Activated B cell treated with CpG ODN at 0.5 μM for 24 hours (primary cell): ENCODE measurements around the gene ODF4. TPM values are rescaled to one million over a fixed set of nuclear protein-coding genes. Genes with fewer than 3 reads are reported as not detected.
"Not testable (repeated sequence)": the region's sequence is repeated elsewhere in the genome, so short reads cannot be mapped to it uniquely, and the experiment has no call there.

Source experiments
- ATAC-seq: fragments of 200-7000 bp; cut with Tn5 transposase; one replicate; pipeline ENCODE4 v1.10.0; 2021; ENCODE audit warnings: low read depth, mild to moderate bottlenecking, moderate library complexity
- CTCF ChIA-PET: fragments of 350-600 bp; sonication (Branson Sonifier 250); formaldehyde crosslinking; loops from one replicate; lab custom pipeline; 2021; ENCODE audit warnings: antibody characterized with exemption; lab: Charles Lee
- POLR2A ChIA-PET: fragments of 350-600 bp; sonication (Branson Sonifier 250); formaldehyde crosslinking; loops from one replicate; lab custom pipeline; 2021; ENCODE audit warnings: antibody characterized with exemption; lab: Charles Lee
- DNase-seq: peaks from one replicate; pipeline ENCODE4 v3.0.0; 2022
- H3K27ac Mint-ChIP-seq: one replicate; pipeline ENCODE4 v1.8.0; 2020; ENCODE audit warnings: mixed read lengths
- H3K27me3 Mint-ChIP-seq: one replicate; pipeline ENCODE4 v1.8.0; 2021; ENCODE audit warnings: mixed read lengths
- H3K36me3 Mint-ChIP-seq: one replicate; pipeline ENCODE4 v1.8.0; 2021; ENCODE audit warnings: low read depth, mixed read lengths
- H3K4me1 Mint-ChIP-seq: one replicate; pipeline ENCODE4 v1.8.0; 2021; ENCODE audit warnings: mixed read lengths
- H3K4me3 Mint-ChIP-seq: one replicate; pipeline ENCODE4 v1.8.0; 2020; ENCODE audit warnings: mild to moderate bottlenecking, mixed read lengths
- H3K9me3 Mint-ChIP-seq: one replicate; pipeline ENCODE4 v1.8.0; 2020; ENCODE audit warnings: mixed read lengths
- intact Hi-C: fragments of 100-400 bp; cut with micrococcal nuclease; formaldehyde crosslinking; loops from one replicate; pipeline ENCODE4 v1.15.1; 2024
- total RNA-seq: library from RNA; stranded (reverse); gene quantifications from 2 replicates; pipeline ENCODE4 v1.2.3, GENCODE V29; 2022
- TF ChIP-seq, protein P1 (sequence below): fragments of 200-600 bp; IDR thresholded peaks from one replicate; pipeline ENCODE4 v1.8.0; 2022; ENCODE audit warnings: antibody characterized with exemption, mild to moderate bottlenecking

ODF4 gene
- total RNA-seq, 1 donor from 2014 or later = not detected

DNA sequence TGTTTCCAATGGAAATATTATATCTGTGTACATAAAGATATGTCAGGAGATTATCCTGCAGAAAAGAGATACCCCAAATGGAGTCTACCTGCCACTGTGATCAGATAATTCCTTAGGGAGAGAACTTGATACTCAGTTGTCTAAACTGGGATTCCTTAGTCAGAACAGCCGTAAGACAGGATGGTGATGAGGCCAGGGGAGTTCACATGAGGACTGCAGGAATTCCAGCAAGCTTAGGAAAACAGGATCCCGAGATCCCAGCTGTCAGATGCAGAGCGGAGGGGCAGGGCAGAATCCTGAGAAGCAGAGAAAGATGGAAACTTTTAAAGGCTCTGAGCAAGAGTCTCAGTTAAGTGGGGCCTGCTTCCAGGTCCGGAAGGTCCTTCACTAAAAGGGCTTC lies 32.1 kb downstream of the ODF4 start:
- TF ChIP-seq, protein P1, sequence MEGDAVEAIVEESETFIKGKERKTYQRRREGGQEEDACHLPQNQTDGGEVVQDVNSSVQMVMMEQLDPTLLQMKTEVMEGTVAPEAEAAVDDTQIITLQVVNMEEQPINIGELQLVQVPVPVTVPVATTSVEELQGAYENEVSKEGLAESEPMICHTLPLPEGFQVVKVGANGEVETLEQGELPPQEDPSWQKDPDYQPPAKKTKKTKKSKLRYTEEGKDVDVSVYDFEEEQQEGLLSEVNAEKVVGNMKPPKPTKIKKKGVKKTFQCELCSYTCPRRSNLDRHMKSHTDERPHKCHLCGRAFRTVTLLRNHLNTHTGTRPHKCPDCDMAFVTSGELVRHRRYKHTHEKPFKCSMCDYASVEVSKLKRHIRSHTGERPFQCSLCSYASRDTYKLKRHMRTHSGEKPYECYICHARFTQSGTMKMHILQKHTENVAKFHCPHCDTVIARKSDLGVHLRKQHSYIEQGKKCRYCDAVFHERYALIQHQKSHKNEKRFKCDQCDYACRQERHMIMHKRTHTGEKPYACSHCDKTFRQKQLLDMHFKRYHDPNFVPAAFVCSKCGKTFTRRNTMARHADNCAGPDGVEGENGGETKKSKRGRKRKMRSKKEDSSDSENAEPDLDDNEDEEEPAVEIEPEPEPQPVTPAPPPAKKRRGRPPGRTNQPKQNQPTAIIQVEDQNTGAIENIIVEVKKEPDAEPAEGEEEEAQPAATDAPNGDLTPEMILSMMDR = no peak
- Mint-ChIP-seq H3K27ac (no peak overlapping the region), H3K4me1 (peaks cover 28% of the 10 kb centered on the region), H3K4me3 (no peak overlapping the region), H3K9me3 (no peaks in the 10 kb centered on the region), H3K27me3 (no peaks in the 10 kb centered on the region), H3K36me3 (peaks cover 35% of the 10 kb centered on the region)
- ChIA-PET CTCF (no interaction called here), POLR2A (interaction anchor here (0.6 kb wide), 1 partner anchor 947 kb away, joined by 6 read pairs; no protein-coding TSS in a partner anchor)
- intact Hi-C loops = no loop called here
- DNase-seq (no peak), ATAC-seq (no peak)

DNA sequence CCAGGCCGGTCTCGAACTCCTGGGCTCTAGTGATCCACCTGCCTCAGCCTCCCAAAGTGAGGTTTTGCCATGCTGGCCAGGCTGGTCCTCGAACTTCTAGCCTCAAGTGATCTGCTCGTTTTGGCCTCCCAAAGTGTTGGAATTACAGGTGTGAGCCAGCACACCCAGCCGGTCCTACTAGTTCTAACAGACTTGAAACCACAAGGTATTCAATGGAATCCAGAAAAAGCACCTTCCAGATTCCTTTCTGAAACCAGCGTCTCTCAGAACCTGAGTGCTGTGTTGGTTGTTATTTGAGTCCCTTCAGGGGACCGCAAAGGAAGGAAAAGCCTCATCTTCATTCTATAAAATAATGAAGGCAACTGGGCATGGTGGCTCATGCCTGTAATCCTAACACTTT lies 32.8 kb downstream of the ODF4 start:
- H3K27me3 Mint-ChIP-seq = no peaks in the 10 kb centered on the region
- DNase-seq (no peak), ATAC-seq (no peak)
- TF ChIP-seq, protein P1 = no peak
- ChIA-PET CTCF (no interaction called here), POLR2A (no interaction called here)
- intact Hi-C loops = no loop called here
- H3K9me3 Mint-ChIP-seq = no peaks in the 10 kb centered on the region
- no peak overlapping the region for H3K4me3 Mint-ChIP-seq
- peaks cover 34% of the 10 kb centered on the region for H3K4me1 Mint-ChIP-seq
- H3K36me3 Mint-ChIP-seq = peaks cover 41% of the 10 kb centered on the region
- H3K27ac Mint-ChIP-seq = no peak overlapping the region

DNA sequence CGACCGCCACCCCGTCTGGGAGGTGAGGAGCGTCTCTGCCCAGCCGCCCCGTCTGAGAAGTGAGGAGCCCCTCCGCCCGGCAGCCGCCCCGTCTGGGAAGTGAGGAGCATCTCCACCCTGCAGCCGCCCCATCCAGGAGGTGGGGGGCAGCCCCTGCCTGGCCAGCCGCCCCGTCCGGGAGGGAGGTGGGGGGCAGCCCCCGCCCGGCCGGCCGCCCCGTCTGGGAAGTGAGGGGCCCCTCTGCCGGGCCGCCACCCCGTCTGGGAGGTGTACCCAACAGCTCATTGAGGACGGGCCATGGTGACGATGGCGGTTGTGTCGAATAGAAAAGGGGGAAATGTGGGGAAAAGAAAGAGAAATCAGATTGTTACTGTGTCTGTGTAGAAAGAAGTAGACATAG lies 34.2 kb downstream of the ODF4 start:
- Mint-ChIP-seq H3K36me3 (peaks cover 54% of the 10 kb centered on the region), H3K4me1 (peaks cover 40% of the 10 kb centered on the region)
- H3K9me3 Mint-ChIP-seq, DNase-seq, H3K27ac Mint-ChIP-seq, H3K4me3 Mint-ChIP-seq, intact Hi-C loops, H3K27me3 Mint-ChIP-seq, ATAC-seq, CTCF ChIA-PET, POLR2A ChIA-PET: not testable (repeated sequence)

DNA sequence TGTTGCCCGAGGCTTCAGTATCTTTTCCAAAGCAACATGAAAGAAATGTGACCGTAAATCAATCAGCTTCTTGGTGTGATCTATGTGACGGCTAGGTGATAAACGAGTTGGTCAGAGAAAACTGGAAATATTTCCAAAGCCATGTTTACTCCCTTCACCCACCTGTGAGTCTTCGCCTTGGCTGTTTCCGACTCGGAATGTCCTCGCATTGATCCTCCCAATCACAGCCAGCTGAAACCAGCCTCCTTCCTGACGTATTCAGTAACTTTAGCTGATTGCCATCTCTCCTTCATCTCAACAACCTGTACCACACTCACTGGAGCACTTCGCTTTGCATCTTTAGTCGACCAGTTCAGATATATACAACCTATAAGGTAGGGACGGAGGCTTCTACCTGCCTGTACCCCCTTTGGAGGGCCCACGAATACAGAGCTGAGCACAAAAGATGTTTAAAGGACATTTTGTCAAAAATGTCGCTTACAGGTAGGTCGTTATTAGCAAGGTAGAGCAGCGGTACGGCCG lies 36.2 kb downstream of the ODF4 start:
- Mint-ChIP-seq H3K36me3 (peaks cover 59% of the 10 kb centered on the region), H3K27me3 (no peaks in the 10 kb centered on the region), H3K27ac (peak overlapping the region; percentile 80), H3K4me1 (peaks cover 47% of the 10 kb centered on the region), H3K4me3 (peak overlapping the region; percentile 90), H3K9me3 (no peaks in the 10 kb centered on the region)
- TF ChIP-seq, protein P1 = no peak
- POLR2A ChIA-PET = interaction anchor here (0.6 to 1.5 kb wide), 10 partner anchors 13 to 371 kb away, joined by 3 to 9 read pairs (median 4); partner anchors contain the start of genes NDEL1 and SLC25A35
- intact Hi-C loops = no loop called here
- DNase-seq = no peak
- CTCF ChIA-PET = interaction anchor here (0.9 to 1.7 kb wide), 2 partner anchors 257 to 410 kb away, joined by 3 to 4 read pairs; no protein-coding TSS in a partner anchor
- ATAC-seq = no peak

DNA sequence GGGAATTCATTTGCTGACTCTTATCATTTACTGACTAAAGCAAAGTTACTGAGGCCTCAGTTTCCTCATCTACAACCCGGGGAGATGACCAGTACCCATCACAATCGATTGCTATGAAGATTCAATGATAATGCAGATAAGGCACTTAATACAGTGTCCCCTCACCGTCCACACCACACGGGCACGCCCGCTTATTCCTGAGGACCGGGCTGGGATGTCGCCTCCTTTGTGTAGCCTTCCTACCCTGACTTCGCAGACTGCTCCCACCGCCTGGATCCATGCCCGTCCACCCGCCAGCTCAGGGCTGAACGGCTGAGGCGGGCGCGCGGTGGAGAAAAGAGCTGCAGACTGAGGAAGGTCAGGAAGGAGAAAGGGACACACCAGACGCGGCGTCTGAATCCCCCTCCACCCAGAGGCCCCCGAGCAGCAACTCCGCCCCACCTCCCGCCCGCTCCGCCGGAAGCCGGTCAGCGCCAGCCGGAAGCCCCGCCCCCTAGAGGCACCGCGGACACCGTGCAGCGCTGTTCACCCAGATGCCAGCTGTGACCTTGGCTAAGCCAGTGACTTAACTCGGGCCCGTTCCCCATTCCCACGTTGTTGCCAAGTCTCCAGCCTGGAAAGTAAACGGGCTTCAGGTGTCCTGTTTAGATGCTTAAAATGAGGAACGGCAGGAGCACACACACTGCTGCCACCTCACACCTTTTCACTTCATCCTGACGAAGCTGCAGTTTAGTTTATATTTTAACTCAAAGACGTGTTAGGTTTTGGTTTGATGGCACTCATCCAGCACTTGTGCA lies 36.8 kb downstream of the ODF4 start, which contains the start of gene KRABD2:
KRABD2 (minus strand) TSS at position 434 of the 797 bp plus-strand sequence.
- Mint-ChIP-seq H3K27ac (peak within 1 kb of the TSS; percentile 80), H3K27me3 (no peaks in the 10 kb centered on the region), H3K36me3 (peaks cover 61% of the 10 kb centered on the region), H3K4me1 (peaks cover 53% of the 10 kb centered on the region), H3K4me3 (peak within 1 kb of the TSS; percentile 90), H3K9me3 (no peaks in the 10 kb centered on the region)
- peak; percentile 87 for DNase-seq
- TF ChIP-seq, protein P1 = no peak
- intact Hi-C loops = no loop called here
- ATAC-seq = peak; percentile 100
- CTCF ChIA-PET = interaction anchor here (0.7 to 1.7 kb wide), 7 partner anchors 10 to 409 kb away, joined by 3 to 4 read pairs (median 4); no protein-coding TSS in a partner anchor
- POLR2A ChIA-PET = interaction anchor here (0.5 to 1.5 kb wide), 14 partner anchors 14 to 825 kb away, joined by 3 to 9 read pairs (median 4); partner anchors contain the start of genes CD68, NDEL1 and SLC25A35
